HepG2 (cell line): ENCODE results near the gene LMF2. TPM values are rescaled to one million over a fixed set of nuclear protein-coding genes. Genes with fewer than 3 reads are reported as not detected.
A peak's percentile ranks its signal among the peaks of the same experiment; 100 is the strongest.

Source experiments
- ATM ChIP-seq: fragments of 450-650 bp; IDR thresholded peaks from 2 replicates; pipeline ENCODE4 v1.7.1; 2017; ENCODE audit warnings: mild to moderate bottlenecking, borderline replicate concordance
- CEBPB ChIP-seq: IDR thresholded peaks from 2 replicates; pipeline ENCODE4 v1.6.1; 2011; ENCODE audit warnings: low read depth, low read length, improper control_type of control experiment, borderline replicate concordance
- ELF1 ChIP-seq: sonication (generic); formaldehyde crosslinking; IDR thresholded peaks from 2 replicates; pipeline ENCODE4 v1.4.0; 2020; ENCODE audit warnings: missing genetic modification reagents
- ELF3 ChIP-seq: IDR thresholded peaks from 2 replicates; pipeline ENCODE4 v1.6.1; 2016; ENCODE audit warnings: missing genetic modification reagents, missing compliant biosample characterization
- FOXA3 ChIP-seq: IDR thresholded peaks from 2 replicates; pipeline ENCODE4 v1.6.1; 2016; ENCODE audit warnings: missing genetic modification reagents, missing compliant biosample characterization
- HDAC1 ChIP-seq: sonication (generic); formaldehyde crosslinking; IDR thresholded peaks from 2 replicates; pipeline ENCODE4 v1.5.1; 2020; ENCODE audit warnings: mild to moderate bottlenecking, missing genetic modification reagents
- KAT7 ChIP-seq: IDR thresholded peaks from 2 replicates; pipeline ENCODE4 v1.6.1; 2018; ENCODE audit warnings: borderline replicate concordance, missing compliant biosample characterization
- KMT2B ChIP-seq: IDR thresholded peaks from 2 replicates; pipeline ENCODE4 v1.6.1; 2016; ENCODE audit warnings: missing genetic modification reagents, missing compliant biosample characterization
- PAF1 ChIP-seq: IDR thresholded peaks from 2 replicates; pipeline ENCODE4 v1.6.1; 2016; ENCODE audit warnings: missing genetic modification reagents, missing compliant biosample characterization
- PAWR ChIP-seq: sonication (generic); formaldehyde crosslinking; IDR thresholded peaks from 2 replicates; pipeline ENCODE4 v1.4.0; 2020; ENCODE audit warnings: missing genetic modification reagents, mild to moderate bottlenecking, borderline replicate concordance
- TCF12 ChIP-seq, 2 experiments: fragments of 450-650 bp in 1 of 2; sonication (generic) in 1 of 2; formaldehyde crosslinking in 1 of 2; IDR thresholded peaks; 2 replicates each; pipeline versions ENCODE4 v1.6.1 to v1.8.0; 2017 to 2022; ENCODE audit warnings: antibody characterized with exemption in 1 of 2, mild to moderate bottlenecking in 1 of 2, missing genetic modification reagents in 1 of 2, moderate library complexity in 1 of 2
- TCF7 ChIP-seq: sonication (generic); IDR thresholded peaks from 2 replicates; pipeline ENCODE4 v1.6.1; 2016; ENCODE audit warnings: antibody characterized with exemption, low read depth
- TMF1 ChIP-seq: sonication (generic); formaldehyde crosslinking; IDR thresholded peaks from 2 replicates; pipeline ENCODE4 v1.8.1; 2022; ENCODE audit warnings: low read depth, missing genetic modification reagents
- ZFP36L1 ChIP-seq: sonication (generic); formaldehyde crosslinking; IDR thresholded peaks from 2 replicates; pipeline ENCODE4 v1.8.0; 2022; ENCODE audit warnings: mild to moderate bottlenecking, missing genetic modification reagents, moderate library complexity
- ZFP36L2 ChIP-seq: sonication (generic); formaldehyde crosslinking; IDR thresholded peaks from 2 replicates; pipeline ENCODE4 v1.4.0; 2020; ENCODE audit warnings: missing genetic modification reagents
- ZMYM2 ChIP-seq: sonication (generic); formaldehyde crosslinking; IDR thresholded peaks from 2 replicates; pipeline ENCODE4 v1.8.0; 2022; ENCODE audit warnings: mild to moderate bottlenecking, missing genetic modification reagents
- ZNF282 ChIP-seq: fragments of 450-650 bp; IDR thresholded peaks from 2 replicates; pipeline ENCODE4 v1.6.1; 2018; ENCODE audit not compliant: partially characterized antibody
- ZNF292 ChIP-seq: sonication (generic); formaldehyde crosslinking; IDR thresholded peaks from 2 replicates; pipeline ENCODE4 v1.8.1; 2022; ENCODE audit warnings: mild to moderate bottlenecking, low read depth, missing genetic modification reagents, borderline replicate concordance
- ZNF329 ChIP-seq: sonication (generic); formaldehyde crosslinking; IDR thresholded peaks from 2 replicates; pipeline ENCODE4 v1.9.0; 2021; ENCODE audit warnings: low read depth, mild to moderate bottlenecking, missing genetic modification reagents
- ZNF543 ChIP-seq: sonication (generic); formaldehyde crosslinking; IDR thresholded peaks from 2 replicates; pipeline ENCODE4 v1.4.0; 2020; ENCODE audit warnings: mild to moderate bottlenecking, missing genetic modification reagents
- ZNF552 ChIP-seq: sonication (generic); formaldehyde crosslinking; IDR thresholded peaks from 2 replicates; pipeline ENCODE4 v1.9.0; 2022; ENCODE audit warnings: missing genetic modification reagents, mild to moderate bottlenecking, borderline replicate concordance
- ZNF562 ChIP-seq: sonication (generic); formaldehyde crosslinking; IDR thresholded peaks from 2 replicates; pipeline ENCODE4 v1.8.0; 2022; ENCODE audit warnings: missing genetic modification reagents, borderline replicate concordance
- ZNF564 ChIP-seq: sonication (generic); formaldehyde crosslinking; IDR thresholded peaks from 2 replicates; pipeline ENCODE4 v1.8.1; 2023; ENCODE audit warnings: mild to moderate bottlenecking, missing genetic modification reagents
- ZNF652 ChIP-seq: IDR thresholded peaks from 2 replicates; pipeline ENCODE4 v1.6.1; 2016; ENCODE audit warnings: low read depth, borderline replicate concordance
- polyA plus RNA-seq, 8 experiments: library from polyadenylated mRNA; depleted of rRNA in 3 of 8; stranded (reverse) in 7 of 8; unstranded in 1 of 8; fragments of >200 nt; fragmentation: Illumina TruSeq in 4 of 8; extraction: Trizol in 4 of 8; gene quantifications; 2 replicates each; pipeline versions ENCODE4 v1.2.1 to v1.2.3, GENCODE V29; 2011 to 2016; ENCODE audit warnings: low read depth in 4 of 8, missing spikeins in 1 of 8, mixed read lengths in 1 of 8; ENCODE audit not compliant: insufficient read depth in 1 of 8
- total RNA-seq, 5 experiments: library from RNA; depleted of rRNA; stranded (reverse); fragments of >200 nt; fragmentation: Illumina TruSeq; extraction: Trizol; gene quantifications; 2 replicates each; pipeline ENCODE4 v1.2.3, GENCODE V29; 2016; ENCODE audit warnings: low read depth in 1 of 5
- TF ChIP-seq, protein P1 (sequence below): sonication (generic); formaldehyde crosslinking; IDR thresholded peaks from 2 replicates; pipeline ENCODE4 v1.5.1; 2020; ENCODE audit warnings: mild to moderate bottlenecking, missing genetic modification reagents
- TF ChIP-seq, protein P2 (sequence below): sonication (generic); formaldehyde crosslinking; IDR thresholded peaks from 2 replicates; pipeline ENCODE4 v1.5.0; 2020; ENCODE audit warnings: missing genetic modification reagents

The LMF2 gene
- total and polyA plus RNA-seq, 2 of the 13 experiments (the other 11 are each of a cell fraction or from before 2014, with no cell fraction given): 23.3 to 30.6 TPM

DNA sequence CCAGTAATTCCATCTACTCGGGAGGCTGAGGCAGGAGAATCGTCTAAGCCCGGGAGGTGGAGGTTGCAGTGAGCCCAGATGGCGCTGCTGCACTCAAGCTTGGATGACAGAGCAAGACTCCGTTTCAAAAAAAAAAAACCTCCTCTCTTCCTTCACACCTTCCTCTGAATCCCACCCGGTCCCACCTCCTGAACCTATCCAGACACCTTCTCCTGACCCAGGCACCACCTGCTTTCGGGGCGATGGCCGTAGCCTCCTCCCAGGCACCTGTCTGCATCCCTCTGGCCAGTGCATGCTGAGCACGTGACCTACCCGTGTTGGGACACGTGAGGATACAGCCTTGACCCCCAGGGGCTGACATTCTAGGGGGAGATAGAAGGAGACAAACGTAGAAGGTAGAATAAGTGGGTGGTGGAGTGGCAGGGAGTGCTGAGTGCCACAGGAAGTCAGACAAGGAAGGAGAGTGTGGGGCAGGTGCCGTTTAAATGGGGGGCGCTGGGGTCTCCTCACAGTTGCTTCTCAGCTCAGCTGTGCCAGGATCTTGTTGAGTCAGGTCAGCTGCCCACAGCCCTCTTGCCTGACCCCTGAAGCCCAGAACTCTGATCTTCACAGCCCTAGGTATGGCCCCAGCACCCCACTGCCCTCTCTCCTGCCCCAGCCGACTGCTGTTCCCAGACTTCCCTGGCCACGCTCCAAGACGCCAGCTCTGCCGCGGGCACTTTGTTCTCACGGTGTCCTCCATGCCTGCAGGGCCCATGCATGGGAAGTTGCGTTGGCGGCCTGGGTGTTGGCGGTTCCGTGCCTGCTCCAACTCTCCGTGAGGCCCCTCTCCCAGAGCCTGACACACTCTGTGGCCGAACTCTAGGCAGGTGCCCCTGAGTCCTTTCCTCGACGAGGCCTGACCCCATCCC is 22.0 kb downstream of the LMF2 start (continued):
- TF ChIP-seq ZNF543 (CRISPR knock-in tag) (peak; percentile 61), ZNF282 (no peak), ZNF292 (CRISPR knock-in tag) (no peak), CEBPB (no peak), HDAC1 (CRISPR knock-in tag) (peak; percentile 67), ATM (no peak), ZNF562 (CRISPR knock-in tag) (no peak), ZMYM2 (CRISPR knock-in tag) (0 out of 2 replicates have a peak, but pooled peaks have one; percentile 53), TMF1 (0 out of 2 replicates have a peak, but pooled peaks have one; percentile 28), TCF7 (no peak; the same call in 1 of the 2 replicates), ZNF329 (CRISPR knock-in tag) (no peak), ZNF564 (CRISPR knock-in tag) (0 out of 2 replicates have a peak, but pooled peaks have one; percentile 41), ZNF552 (CRISPR knock-in tag) (0 out of 2 replicates have a peak, but pooled peaks have one; percentile 32), KMT2B (CRISPR knock-in tag) (no peak), FOXA3 (CRISPR knock-in tag) (0 out of 2 replicates have a peak, but pooled peaks have one; percentile 46), ZNF652 (no peak), PAWR (CRISPR knock-in tag) (no peak), ELF1 (CRISPR knock-in tag) (no peak), PAF1 (CRISPR knock-in tag) (peak; percentile 81; the same call in 1 of the 2 replicates), KAT7 (CRISPR knock-in tag) (no peak), ZFP36L1 (CRISPR knock-in tag) (no peak; the same call in 1 of the 2 replicates), TCF12 (IDR thresholded peaks at IDR 0.05) (no peak), TCF12 (CRISPR knock-in tag; IDR thresholded peaks at IDR 0.05) (no peak), ELF3 (CRISPR knock-in tag) (no peak), ZFP36L2 (CRISPR knock-in tag) (no peak)
- TF ChIP-seq, protein P1, sequence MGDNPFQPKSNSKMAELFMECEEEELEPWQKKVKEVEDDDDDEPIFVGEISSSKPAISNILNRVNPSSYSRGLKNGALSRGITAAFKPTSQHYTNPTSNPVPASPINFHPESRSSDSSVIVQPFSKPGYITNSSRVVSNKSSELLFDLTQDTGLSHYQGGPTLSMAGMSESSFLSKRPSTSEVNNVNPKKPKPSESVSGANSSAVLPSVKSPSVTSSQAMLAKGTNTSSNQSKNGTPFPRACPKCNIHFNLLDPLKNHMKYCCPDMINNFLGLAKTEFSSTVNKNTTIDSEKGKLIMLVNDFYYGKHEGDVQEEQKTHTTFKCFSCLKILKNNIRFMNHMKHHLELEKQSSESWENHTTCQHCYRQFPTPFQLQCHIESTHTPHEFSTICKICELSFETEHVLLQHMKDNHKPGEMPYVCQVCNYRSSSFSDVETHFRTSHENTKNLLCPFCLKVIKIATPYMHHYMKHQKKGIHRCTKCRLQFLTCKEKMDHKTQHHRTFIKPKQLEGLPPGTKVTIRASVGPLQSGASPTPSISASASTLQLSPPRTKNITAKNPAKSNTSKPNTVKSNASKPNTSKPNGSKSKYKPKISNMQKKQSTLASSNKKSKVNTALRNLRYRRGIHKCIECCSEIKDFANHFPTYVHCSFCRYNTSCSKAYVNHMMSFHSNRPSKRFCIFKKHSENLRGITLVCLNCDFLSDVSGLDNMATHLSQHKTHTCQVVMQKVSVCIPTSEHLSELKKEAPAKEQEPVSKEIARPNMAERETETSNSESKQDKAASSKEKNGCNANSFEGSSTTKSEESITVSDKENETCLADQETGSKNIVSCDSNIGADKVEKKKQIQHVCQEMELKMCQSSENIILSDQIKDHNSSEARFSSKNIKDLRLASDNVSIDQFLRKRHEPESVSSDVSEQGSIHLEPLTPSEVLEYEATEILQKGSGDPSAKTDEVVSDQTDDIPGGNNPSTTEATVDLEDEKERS (CRISPR knock-in tag): peak; percentile 60; the same call in 1 of the 2 replicates
- TF ChIP-seq, protein P2, sequence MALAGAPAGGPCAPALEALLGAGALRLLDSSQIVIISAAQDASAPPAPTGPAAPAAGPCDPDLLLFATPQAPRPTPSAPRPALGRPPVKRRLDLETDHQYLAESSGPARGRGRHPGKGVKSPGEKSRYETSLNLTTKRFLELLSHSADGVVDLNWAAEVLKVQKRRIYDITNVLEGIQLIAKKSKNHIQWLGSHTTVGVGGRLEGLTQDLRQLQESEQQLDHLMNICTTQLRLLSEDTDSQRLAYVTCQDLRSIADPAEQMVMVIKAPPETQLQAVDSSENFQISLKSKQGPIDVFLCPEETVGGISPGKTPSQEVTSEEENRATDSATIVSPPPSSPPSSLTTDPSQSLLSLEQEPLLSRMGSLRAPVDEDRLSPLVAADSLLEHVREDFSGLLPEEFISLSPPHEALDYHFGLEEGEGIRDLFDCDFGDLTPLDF (CRISPR knock-in tag): no peak
